A673 (cell line): ENCODE data around the gene MYO5B.

Experiments used
- EZH2 ChIP-seq: fragments of 200-600 bp; sonication (generic); IDR thresholded peaks from 2 replicates; pipeline ENCODE4 v1.6.1; 2017; ENCODE audit warnings: borderline replicate concordance, low read depth, mild to moderate bottlenecking, mixed read lengths, antibody characterized with exemption, low read length; ENCODE audit not compliant: poor library complexity, severe bottlenecking
- TF ChIP-seq, protein P1 (sequence below): fragments of 300-800, 200-600 bp; sonication (generic); conservative IDR thresholded peaks from 2 replicates; pipeline ENCODE4 v1.5.1; 2017; ENCODE audit warnings: low read depth, mild to moderate bottlenecking, antibody characterized with exemption, low read length, moderate library complexity, mixed read lengths

DNA sequence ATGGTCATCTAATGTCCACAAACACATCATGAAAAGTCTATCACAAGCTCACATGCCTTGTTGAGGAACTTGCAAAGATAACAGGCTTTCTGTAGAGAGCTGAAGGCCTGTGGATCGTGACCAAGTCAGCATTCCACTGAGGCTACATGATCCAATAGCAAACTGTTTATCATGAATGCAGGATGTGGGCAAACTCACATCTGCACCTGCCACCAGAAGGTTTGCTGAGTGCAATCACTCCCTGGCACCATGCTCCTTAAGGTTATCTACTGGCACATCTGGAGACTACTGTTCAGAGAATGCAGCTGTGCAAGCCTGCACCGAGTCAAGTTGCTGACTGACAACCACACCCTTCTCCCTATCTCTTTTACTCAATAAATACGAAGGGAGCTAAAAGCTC, 314.3 kb downstream of the MYO5B start:
- TF ChIP-seq, protein P1, sequence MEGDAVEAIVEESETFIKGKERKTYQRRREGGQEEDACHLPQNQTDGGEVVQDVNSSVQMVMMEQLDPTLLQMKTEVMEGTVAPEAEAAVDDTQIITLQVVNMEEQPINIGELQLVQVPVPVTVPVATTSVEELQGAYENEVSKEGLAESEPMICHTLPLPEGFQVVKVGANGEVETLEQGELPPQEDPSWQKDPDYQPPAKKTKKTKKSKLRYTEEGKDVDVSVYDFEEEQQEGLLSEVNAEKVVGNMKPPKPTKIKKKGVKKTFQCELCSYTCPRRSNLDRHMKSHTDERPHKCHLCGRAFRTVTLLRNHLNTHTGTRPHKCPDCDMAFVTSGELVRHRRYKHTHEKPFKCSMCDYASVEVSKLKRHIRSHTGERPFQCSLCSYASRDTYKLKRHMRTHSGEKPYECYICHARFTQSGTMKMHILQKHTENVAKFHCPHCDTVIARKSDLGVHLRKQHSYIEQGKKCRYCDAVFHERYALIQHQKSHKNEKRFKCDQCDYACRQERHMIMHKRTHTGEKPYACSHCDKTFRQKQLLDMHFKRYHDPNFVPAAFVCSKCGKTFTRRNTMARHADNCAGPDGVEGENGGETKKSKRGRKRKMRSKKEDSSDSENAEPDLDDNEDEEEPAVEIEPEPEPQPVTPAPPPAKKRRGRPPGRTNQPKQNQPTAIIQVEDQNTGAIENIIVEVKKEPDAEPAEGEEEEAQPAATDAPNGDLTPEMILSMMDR: no peak
- no peak for TF ChIP-seq EZH2
